ENCODE results near the gene ACYP2.
"Not testable (repeated sequence)": the region's sequence is repeated elsewhere in the genome, so short reads cannot be mapped to it uniquely, and the experiment has no call there.

The ACYP2 gene

DNA sequence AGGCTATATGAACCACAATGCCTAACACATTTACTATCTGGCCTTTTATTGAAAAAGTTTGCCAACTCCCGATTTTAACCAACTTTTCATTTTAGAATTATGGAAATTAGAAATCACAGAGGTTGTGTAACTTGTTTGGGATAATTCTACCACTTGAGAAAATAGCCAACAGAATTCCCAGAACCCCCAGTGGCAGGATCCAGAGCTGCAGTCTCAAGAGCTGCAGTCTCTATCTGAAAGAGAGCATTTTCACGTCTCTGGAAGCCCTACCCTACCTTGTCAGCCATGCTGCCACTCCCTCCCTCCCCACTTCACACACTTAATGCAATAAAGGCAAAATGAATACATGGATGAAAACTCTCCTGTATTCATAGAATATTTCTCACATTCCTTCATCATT lies 164.0 kb downstream of the ACYP2 start:
- no peak for DNase-seq

DNA sequence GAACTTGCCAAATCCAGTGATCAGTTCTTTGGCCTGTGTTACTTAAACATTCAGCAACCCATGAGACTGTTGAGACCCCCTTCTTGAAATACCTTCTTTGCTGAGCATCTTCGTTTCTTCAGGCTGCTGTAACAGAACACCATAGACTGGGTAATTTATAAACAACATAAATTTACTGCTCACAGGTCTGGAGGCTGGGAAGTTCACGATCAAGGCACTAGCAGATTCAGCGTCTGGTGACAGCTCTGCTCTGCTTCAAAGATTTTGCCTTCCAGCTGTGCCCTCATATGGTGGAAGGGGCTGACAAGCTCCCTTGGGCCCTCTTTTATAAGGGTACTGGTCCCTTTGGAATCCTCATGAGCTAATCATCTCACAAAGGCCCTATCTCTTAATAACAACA lies 169.4 kb downstream of the ACYP2 start:
- DNase-seq, result no peak

DNA sequence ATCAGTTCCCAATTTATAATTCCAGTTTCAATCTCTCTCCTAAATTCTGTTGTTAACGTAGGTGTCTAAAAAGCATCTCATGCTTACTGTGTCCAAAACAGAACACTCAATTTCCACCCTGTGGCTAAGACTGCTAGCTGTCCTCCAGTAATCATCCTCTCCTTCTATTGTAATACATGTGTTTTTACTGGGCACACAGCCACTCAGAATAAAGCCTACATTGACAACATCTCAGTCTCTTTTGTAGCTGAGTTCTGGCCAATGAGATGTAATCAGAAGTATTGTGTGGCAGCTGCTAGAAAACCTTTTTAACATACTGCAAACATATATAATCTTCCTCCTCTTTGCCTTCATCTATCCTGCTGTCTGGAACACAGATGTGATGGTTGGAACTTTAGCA lies 170.0 kb downstream of the ACYP2 start:
- no peak for DNase-seq

DNA sequence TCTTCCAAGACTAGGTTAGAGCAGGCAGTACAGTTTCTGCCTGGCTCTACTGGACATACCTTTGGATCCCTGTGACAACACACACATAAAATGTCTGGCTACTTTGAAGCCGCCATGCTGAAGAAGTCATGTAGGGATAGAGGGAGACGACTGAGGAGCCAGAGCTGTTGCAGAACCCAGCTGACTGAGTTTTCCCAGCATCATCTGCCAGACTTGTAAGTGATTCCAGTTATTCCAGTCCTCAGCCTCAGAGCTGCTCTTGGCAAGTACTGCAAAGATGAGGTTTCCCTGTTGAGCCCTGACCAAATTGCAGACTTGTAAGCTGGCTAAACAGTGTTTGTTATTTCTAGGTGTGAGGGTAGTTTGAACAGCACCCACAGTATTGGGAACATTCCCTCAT lies 172.1 kb downstream of the ACYP2 start:
- no peak for DNase-seq

DNA sequence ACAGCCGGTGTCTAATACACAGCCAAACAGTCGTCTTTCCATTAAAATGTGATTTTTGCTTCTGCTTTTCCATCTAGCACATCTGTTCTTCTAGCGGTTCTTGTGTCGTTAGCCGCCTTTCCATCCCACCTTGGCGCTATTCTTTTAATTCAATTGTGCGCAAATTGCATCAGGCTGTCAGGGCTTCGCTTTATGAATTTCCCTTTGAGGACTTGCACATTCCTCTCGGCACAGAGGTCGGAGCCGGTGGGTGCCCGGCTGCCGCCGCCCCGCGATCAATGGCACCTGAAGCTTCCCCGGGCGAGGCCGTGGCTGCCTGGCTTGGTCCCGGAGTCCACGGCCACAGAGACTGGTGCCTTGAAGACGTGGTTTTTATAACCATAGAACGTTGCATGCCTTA lies 174.5 kb downstream of the ACYP2 start:
- DNase-seq, result no peak

DNA sequence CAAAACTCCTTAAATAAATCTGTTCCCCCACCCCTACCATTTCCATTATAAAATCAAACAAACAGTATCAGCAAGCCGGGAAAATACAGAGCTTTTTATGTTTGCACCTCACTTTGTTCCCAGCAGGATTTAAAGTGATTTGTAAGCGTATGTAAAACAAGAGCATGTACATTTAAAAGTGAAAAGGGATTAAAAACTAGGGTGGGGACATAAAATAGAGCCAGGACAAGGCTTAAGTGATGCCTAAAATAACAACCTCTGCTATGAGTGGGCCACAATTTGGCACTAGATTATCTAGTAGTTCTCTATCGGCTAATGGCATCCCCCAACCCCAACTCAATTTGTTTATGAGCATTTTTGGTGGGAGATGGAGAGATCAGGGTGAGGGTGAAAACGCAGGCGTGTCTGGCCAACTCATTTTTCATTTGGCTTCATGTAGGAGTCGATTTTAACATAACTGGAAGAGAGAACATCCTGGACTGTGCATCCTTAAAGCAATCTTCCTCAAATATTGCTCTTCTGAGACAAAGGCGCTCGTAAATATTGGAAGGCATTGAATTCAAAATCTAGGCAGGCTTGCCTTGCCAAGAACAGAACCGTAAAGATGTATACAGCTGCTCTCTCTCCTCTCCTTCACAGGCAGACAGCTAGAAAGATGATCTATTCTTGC lies 175.1 kb downstream of the ACYP2 start:
- DNase-seq, result no peak

DNA sequence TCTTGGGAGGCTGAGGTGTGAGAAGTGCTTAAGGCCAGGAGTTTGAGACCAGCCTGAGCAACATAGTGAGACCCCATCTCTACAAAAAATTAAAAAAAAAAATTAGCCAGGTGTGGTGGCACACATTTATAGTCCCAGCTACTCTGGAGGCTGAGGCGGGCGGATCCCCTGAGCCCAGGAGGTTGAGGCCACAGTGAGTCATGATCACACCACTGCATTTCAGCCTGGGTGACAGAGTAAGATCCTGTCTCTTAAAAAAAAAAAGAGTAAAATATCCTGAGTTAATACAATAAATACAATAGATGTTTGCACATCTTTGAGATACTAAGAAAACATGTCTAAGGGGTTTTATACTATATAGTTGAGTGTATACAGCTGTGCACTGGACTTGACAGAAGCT lies 179.2 kb downstream of the ACYP2 start:
- not testable (repeated sequence) for DNase-seq

DNA sequence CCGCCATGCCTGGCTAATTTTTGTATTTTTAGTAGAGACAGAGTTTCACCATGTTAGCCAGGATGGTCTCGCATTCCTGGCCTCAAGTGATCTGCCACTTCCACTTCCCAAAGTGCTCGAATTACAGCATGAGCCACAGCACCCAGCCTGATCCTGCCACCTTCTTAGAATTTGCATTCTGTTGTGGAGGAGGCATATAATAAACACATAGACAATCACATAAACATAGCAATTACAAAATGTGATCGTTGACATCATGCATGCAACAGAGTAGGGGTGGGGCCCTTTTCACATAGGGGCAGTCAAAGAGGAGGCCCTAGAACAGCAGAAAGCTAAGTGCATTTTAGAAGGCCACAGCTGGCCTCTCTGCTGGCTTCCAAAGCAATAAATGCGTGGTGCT lies 180.5 kb downstream of the ACYP2 start:
- no peak for DNase-seq

DNA sequence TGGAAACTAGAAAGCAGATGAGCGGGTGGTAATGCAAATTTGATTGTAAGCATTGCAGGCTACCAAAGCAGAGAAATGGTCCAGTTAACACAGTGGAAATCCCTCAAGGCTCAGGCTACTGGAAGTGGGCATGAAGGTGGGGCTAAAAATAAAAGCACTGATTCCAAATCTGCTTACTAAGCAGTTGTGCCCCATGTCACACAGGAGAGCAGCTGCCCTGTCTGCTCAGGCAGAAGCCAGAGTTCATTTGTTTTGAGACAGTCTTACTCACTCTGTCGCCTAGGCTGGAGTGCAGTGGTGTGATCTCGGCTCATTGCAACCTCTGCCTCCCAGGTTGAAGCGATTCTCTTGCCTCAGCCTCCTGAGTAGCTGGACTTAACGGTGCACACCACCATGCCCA lies 183.1 kb downstream of the ACYP2 start:
- no peak for DNase-seq

DNA sequence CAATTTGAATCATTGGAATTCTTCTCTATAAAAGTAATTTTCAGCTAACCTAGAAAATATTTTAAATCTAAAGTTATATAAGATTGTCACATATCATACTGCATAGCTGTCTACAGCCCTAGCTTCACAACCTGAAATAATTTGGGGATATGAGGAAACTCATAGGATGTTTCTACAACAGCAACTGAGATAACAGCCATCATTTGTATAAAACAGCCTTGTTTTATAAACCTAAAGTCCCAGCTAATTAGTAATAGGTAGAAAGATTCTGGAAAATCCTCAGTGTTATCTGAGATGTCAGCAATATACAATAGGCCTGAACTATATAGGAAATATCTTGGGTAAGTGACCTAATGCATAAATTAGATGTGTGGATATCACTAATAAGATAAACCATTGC lies 188.2 kb downstream of the ACYP2 start:
- no peak for DNase-seq

DNA sequence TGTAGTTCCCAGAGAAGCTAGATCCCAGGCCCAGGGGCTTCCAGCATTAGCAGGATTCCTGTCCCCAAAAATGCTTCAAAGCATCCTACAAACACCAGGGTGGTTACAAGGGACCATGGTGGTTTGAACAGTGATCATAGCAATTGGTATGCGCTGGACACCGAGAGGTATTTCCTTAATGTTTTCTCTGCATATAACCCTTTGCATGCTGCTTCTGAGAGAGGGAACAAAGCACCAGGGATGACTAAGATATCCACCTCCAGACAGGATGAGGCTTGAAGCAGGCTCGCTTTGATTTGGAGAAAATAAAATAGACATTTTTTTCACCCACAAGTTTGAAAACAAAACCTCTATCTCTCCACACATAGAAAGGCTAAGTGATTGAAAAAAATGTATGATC lies 191.1 kb downstream of the ACYP2 start:
- no peak for DNase-seq

DNA sequence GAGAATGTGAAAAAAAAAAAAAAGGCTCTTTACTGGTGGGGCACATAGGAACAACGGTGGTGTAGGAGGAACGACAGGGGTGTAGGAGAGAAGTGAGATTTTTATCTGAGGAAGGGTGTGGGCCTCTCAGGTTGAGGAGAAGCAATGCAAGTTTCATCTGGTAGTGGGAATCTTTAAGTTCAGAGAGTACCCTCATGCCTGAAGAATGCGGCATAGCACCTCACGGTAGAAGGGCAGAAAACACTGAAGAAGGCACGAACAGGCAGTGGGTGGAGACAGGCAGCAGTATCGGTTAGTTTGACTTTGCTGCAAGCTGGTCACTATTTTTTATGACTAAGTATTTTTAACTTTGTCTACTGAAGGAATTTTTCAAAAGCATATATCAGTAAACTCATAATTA lies 192.8 kb downstream of the ACYP2 start:
- no peak for DNase-seq

DNA sequence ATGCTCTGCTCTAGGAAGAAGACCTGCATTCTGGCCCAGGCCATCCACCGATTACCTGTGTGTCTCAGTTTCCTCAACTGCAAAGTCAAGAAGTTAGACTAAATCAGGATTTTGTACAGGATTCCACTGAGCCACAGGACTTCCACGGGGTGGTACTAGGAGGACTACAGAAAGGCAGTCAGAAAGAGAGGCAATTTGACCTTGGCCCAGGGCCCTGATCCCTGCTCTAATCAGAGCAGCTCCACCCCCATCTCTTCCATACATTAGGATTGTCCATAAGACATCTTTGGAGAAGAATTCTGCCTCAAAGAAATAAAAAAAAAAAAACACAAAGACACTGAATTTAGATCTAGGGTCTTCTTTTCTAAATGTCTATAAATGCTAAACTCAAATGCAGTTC lies 193.4 kb downstream of the ACYP2 start:
- no peak for DNase-seq

DNA sequence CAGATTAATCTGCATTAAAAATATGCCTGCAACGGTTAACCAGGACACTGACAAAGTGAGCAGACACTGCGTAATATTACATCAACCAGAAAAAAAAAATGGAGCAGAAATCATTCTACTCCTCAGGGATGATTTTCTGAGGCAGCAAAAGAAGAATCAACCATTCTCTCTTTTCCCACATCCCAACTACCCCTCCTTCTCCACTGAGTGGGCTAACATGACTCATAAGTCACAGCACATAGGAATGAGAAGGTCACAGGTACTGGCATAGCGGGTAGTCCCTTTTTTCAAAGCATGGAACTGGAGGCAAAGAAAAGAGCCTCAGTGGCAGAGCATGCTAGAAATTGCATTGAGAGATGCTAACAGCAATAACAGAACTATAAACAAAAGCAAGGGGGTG lies 194.9 kb downstream of the ACYP2 start:
- DNase-seq, result no peak

DNA sequence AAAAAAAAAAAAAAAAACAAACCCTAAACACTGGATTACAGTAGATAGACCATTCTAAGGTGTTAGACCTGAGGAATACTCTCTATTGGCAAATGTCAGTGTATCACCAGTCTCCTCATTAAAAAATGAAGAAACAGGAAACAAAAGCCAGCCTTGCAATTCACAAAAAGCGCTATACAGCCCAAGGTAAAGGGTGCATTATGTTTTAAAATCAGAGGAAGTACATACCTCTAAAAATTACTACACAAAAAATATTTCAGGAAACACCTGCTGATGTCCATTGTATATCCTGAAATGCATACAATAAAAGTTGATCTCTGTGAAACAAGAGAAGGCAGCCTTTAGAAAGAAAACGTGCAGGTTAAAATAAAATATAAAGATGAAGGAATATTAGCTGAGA lies 195.5 kb downstream of the ACYP2 start:
- no peak for DNase-seq

DNA sequence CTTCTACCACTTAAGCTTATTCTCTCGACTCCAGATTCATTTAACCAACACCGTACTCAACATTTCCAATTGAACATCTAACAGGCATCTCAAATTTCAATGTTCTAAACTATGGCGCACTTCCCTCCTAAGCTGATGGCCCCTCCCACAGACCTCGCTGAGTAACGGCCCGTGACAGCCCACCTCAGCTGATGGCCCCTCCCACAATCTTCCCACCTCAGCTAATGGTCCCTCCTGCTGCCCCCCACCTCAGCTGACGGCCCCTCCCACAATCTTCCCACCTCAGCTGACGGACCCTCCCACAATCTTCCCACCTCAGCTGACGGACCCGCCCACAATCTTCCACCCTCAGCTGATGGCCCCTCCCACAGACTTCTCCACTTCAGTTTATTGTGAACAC lies 197.7 kb downstream of the ACYP2 start:
- DNase-seq, result no peak

DNA sequence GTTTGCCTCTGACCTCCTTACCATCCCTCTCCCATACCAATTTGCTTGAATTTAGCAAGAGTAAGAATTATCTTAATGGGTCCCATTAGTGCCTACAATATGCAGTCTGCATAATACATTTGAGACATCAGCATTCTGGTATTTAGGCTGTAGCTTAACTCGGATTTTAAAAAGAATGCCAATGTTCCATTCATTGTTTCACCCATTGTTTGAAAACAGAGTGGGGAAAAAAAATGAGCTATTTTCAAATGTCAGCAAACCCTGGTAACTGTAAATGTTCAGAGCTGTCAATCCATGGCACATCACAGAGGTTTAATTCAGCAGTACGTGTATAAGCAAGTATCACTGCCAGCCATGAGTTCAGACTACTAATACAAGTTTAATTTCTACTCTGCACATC lies 202.6 kb downstream of the ACYP2 start:
- DNase-seq, result no peak

DNA sequence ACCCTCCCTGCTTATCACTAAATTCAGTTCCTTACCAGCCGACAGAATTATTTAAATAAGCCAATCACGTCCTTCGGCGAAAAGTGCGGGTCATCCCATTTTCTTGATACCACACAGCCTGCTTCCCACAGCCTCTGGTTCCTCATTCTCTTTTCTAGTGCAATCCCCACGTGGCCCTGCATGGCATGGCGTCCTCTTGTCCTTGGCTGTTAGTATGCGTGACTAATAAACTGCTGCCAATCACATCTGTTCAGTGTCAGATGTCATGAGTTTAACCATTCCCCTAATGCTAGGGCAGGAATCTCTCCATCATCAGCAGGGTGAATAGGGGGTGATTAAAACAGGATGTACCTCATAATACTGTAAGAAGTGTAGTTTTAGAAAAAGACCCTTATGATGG lies 203.4 kb downstream of the ACYP2 start:
- no peak for DNase-seq

DNA sequence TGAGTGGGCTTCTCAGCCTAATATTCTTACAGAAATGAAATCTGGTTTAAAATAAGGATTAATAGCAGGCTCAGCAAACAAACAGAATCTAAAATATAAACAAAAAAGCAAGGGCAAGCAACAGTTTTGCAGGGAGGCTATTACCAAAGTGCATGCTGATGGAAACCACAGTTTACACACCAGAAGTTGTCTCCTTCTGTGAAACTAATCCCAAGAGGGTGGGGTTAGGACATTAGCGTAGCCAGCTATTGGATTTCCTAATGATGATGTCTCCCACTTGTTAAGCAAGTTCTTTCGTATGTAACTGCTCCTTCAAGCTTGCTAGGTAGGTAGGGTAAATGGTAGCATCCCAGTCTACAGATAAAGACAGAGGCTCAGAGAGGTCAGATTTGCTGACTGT lies 205.6 kb downstream of the ACYP2 start:
- no peak for DNase-seq

DNA sequence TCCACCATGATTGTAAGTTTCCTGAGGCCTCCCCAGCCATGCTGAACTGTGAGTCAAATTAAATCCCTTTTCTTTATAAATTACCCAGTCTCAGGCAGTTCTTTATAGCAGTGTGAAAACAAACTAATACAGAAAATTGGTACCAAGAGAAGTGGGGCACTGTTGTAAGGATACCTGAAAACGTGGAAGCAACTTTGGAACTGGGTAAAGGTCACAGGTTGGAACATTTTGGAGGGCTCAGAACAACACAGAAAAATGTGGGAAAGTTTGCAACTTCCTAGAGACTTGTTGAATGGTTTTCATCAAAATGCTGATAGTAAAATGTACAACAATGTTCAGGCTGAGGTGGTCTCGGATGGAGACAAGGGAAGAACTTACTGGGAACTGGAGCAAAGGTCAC lies 209.1 kb downstream of the ACYP2 start:
- not testable (repeated sequence) for DNase-seq

DNA sequence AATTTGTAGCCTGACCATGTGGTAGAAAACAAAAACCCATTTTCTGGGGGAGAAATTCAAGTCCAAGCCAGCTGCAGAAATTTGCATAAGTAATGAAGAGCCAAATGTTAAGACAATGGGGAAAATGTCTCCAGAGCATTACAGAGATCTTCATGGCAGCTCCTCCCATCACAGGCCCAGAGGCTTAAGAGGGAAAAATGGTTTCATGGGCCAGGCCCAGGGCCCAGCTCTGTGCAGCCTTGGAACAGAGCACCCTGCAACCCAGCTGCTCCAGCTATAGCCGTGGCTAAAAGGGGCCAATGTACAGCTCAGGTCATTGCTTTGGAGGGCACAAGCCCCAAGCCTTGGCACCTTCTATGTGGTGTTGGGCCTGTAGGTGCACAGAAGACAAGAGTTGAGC lies 209.7 kb downstream of the ACYP2 start:
- DNase-seq, result no peak

DNA sequence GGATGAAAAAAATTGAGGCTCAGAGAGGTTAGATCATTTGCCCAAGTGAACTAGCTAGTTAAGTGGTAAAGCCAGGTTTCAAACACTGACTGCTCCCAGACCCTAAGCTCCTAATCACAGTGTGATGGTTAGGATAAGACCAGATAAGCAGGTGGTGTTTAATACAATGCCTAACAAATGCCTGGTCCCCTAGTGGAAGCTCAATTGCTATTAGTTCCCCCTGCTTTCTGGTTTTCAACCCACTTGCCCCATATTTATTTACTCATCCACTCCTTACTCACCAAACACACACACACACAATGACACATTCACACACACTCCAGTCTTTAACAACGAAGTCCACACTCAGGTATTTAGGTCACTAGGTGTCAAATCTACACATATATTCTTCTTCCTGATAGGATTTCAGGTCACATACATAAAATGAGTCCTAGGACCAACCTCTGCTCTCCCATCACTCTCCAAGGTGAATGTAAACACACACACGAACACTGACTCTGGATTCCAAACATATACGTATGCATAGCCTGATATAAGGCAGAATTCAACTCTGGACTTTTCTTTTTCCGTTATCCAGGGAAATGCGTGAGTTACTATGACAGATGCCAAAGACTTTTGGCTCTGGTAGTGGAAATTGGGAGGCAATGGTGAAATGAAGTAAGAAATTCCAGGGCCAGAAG lies 214.2 kb downstream of the ACYP2 start:
- DNase-seq, result no peak

DNA sequence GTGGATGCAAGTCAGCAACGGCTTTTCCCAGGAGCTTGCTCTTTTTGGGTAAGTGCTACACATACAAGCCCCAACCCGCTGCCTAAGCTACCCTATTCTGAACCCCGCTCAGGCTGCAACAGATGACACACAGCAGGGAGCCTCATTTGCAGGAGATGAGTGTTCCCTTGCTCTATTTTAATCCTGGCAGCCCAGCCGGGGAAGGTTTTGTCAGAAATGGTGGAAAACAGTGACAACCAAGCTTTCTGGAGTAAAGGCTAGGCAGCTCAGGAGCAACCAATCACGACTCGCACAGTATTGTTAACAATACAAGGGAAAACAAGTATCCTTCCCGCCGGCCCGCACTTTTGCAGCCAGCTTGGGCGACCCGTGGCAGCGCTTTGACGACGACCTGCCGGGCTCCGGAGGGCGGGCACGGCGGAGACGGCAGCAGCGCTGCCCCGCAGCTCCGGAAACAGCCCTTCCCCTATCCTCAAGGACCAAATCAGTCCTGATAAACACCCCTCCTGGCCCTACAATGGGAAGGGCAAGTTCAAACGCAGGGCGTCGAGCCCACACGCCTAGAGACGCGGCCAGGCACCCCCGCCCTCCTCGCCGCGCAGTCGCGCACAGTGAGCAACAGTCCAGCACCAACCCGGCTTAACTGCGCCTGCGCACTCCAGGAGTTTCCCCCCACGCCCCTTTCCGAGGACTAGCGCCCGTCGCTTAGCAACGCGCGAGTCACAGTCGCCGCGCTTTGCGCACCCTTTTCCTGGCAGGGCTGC lies 214.9 kb downstream of the ACYP2 start:
- DNase-seq, result peak; percentile 85
